ENCODE data around the gene PMP22.

Gene PMP22

DNA sequence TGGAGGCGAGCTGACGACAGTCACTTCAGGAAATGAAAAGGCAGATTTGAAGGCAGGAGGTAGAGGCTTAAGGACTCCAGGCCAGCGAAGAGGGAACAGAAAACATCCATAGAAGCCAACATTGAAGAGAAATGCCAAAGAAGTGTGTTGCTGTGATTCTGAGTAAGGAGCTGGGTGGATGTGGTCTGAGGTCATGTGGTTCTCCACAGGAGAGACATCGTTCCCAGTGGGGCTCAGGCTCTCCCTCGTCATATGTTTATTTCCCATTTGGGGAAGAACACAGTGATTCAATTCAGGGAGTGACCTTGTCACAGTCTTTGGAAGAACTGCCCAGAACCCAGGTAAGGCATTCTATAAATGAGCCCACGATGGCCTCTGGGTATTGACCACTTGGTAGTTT is 6.6 kb upstream of the PMP22 start:
- Histone ChIP-seq H3K9ac (ENCODE audit: low read length) (no peak overlapping the region), H3K9me2 (replicated peaks; ENCODE audit: insufficient read depth, low read length) (no peaks in the 10 kb centered on the region), H3K9me3 (replicated peaks; ENCODE audit: insufficient read depth, low read length) (no peaks in the 10 kb centered on the region), H3K27ac (ENCODE audit: low read length) (no peak overlapping the region), H3K4me3 (ENCODE audit: low read length) (no peak overlapping the region), H2AFZ (ENCODE audit: low read length) (no peak overlapping the region), H3K27me3 (replicated peaks; ENCODE audit: insufficient read depth, low read length) (no peaks in the 10 kb centered on the region), H3K4me1 (ENCODE audit: low read length) (no peaks in the 10 kb centered on the region), H4K20me1 (ENCODE audit: insufficient read depth, low read length) (no peaks in the 10 kb centered on the region), H3K36me3 (replicated peaks; ENCODE audit: insufficient read depth, low read length) (no peaks in the 10 kb centered on the region), H3K79me2 (ENCODE audit: low read length) (no peaks in the 10 kb centered on the region), H3K4me2 (ENCODE audit: low read depth, low read length) (no peak overlapping the region), H3F3A (ENCODE audit: insufficient read depth, low read length) (no peaks in the 10 kb centered on the region)
- DNase-seq = no peak
- TF ChIP-seq CTCF (IDR thresholded peaks at IDR 0.05; ENCODE audit: low read length) (no peak), EZH2phosphoT487 (IDR thresholded peaks at IDR 0.05; ENCODE audit: low read length) (no peak), EZH2 (optimal IDR thresholded peaks at IDR 0.05; ENCODE audit: low read depth, low read length) (no peak)

DNA sequence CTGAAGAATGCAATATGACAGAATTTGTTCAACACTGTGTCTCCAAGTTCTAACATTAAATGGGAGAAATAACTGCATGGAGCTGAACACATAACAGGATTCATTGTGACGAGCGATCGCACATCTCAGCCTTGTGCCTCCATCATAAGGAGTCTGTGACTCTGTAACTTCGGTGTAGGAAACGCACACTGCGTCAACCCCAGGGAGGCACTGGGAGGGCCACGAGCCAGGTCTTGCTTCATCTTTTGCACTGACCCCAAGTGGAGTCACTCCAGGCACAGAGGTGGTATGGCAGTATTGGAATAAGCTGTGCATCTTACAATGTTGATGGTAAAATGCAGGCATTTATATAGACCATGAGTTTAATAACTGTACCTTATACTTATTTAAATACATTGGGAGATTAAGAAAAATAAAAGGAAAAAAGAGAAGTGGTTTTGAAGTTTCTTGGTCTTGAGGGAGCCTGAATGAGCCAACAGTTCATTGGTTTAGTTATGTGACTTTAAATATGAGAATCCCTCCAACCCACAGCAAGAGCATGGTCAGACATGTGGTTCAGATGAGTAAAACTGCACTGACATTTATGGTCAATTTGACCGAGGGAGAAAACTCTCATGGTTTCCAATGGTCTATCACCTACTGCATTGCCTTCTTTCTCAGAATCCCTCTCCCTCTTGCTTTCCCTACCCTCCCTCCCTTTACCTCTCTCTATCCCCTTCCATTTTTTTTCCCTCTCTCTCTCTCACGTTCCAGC is 5.7 kb upstream of the PMP22 start:
- Histone ChIP-seq H2AFZ (ENCODE audit: low read length) (no peak overlapping the region), H3F3A (ENCODE audit: insufficient read depth, low read length) (no peaks in the 10 kb centered on the region), H3K4me1 (ENCODE audit: low read length) (no peaks in the 10 kb centered on the region), H3K9me2 (replicated peaks; ENCODE audit: insufficient read depth, low read length) (no peaks in the 10 kb centered on the region), H3K27me3 (replicated peaks; ENCODE audit: insufficient read depth, low read length) (no peaks in the 10 kb centered on the region), H3K4me2 (ENCODE audit: low read depth, low read length) (peak overlapping the region; percentile 7; the same call in 1 of the 2 replicates), H4K20me1 (ENCODE audit: insufficient read depth, low read length) (no peaks in the 10 kb centered on the region), H3K27ac (ENCODE audit: low read length) (no peak overlapping the region), H3K4me3 (ENCODE audit: low read length) (0 out of 2 replicates have a peak overlapping the region, but pooled peaks have one; percentile 3), H3K79me2 (ENCODE audit: low read length) (no peaks in the 10 kb centered on the region), H3K36me3 (replicated peaks; ENCODE audit: insufficient read depth, low read length) (no peaks in the 10 kb centered on the region), H3K9ac (ENCODE audit: low read length) (no peak overlapping the region), H3K9me3 (replicated peaks; ENCODE audit: insufficient read depth, low read length) (no peaks in the 10 kb centered on the region)
- TF ChIP-seq CTCF (IDR thresholded peaks at IDR 0.05; ENCODE audit: low read length) (no peak), EZH2phosphoT487 (IDR thresholded peaks at IDR 0.05; ENCODE audit: low read length) (no peak), EZH2 (optimal IDR thresholded peaks at IDR 0.05; ENCODE audit: low read depth, low read length) (no peak)
- DNase-seq = no peak

DNA sequence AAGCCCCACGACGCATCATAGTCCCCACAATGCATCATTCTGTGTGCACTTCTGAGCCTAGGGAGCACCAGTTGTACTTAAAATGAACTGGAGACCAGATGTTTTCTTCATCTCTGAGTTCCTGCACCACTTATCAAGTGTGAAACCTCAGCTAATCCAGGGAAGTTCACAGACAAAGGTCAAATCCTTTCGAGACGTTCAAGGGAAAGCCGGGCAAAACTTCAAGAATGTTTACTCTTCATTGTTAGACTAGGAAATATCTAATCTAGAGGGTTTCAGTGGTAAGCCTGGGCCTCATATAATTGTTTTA is 4.6 kb upstream of the PMP22 start:
- Histone ChIP-seq H4K20me1 (ENCODE audit: insufficient read depth, low read length) (no peaks in the 10 kb centered on the region), H3K4me2 (ENCODE audit: low read depth, low read length) (no peak overlapping the region), H3F3A (ENCODE audit: insufficient read depth, low read length) (no peaks in the 10 kb centered on the region), H3K9ac (ENCODE audit: low read length) (no peak overlapping the region), H3K9me3 (replicated peaks; ENCODE audit: insufficient read depth, low read length) (no peaks in the 10 kb centered on the region), H3K36me3 (replicated peaks; ENCODE audit: insufficient read depth, low read length) (no peaks in the 10 kb centered on the region), H3K27me3 (replicated peaks; ENCODE audit: insufficient read depth, low read length) (no peaks in the 10 kb centered on the region), H3K79me2 (ENCODE audit: low read length) (no peaks in the 10 kb centered on the region), H3K27ac (ENCODE audit: low read length) (no peak overlapping the region), H3K9me2 (replicated peaks; ENCODE audit: insufficient read depth, low read length) (no peaks in the 10 kb centered on the region), H2AFZ (ENCODE audit: low read length) (no peak overlapping the region), H3K4me3 (ENCODE audit: low read length) (no peak overlapping the region), H3K4me1 (ENCODE audit: low read length) (no peaks in the 10 kb centered on the region)
- TF ChIP-seq EZH2 (optimal IDR thresholded peaks at IDR 0.05; ENCODE audit: low read depth, low read length) = no peak
- no peak for TF ChIP-seq CTCF (IDR thresholded peaks at IDR 0.05; ENCODE audit: low read length)
- no peak for TF ChIP-seq EZH2phosphoT487 (IDR thresholded peaks at IDR 0.05; ENCODE audit: low read length)
- DNase-seq = no peak

Measured in MM.1S (cell line).